ENCODE data around the gene IGF2.

DNA sequence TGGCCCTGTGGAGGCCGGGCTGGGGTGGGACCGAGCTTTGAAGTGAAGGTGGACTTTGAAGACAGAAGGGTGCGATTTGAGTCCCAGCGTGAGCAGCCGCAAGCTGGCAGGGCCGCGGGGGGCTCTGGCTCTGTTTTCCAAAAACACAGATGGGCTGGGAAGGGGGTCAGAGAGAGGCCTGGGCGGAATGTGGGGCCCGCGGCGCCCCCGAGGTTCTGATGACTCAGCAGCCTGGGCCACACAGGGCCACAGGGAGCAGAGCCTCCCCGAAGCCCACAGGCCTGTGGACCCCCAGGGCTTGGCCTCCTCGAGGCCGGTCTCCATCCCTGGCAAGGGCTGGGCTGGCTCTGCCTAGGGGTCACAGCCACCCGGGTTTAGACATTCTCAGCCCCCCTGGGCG is 15.7 kb upstream of the IGF2 start:
- TF ChIP-seq CTCF (IDR thresholded peaks at IDR 0.05) (no peak), POLR2A (IDR thresholded peaks at IDR 0.05) (no peak)

Data from testis (tissue), 2 donors.